GM21360 (cell line): ENCODE measurements around the gene PERM1.

Experiments
- ATAC-seq: cut with Tn5 transposase; IDR thresholded peaks from one replicate; pipeline ENCODE4 v1.9.1; 2021; ENCODE audit warnings: mild to moderate bottlenecking, moderate library complexity; ENCODE audit not compliant: unreplicated experiment

PERM1 gene

DNA sequence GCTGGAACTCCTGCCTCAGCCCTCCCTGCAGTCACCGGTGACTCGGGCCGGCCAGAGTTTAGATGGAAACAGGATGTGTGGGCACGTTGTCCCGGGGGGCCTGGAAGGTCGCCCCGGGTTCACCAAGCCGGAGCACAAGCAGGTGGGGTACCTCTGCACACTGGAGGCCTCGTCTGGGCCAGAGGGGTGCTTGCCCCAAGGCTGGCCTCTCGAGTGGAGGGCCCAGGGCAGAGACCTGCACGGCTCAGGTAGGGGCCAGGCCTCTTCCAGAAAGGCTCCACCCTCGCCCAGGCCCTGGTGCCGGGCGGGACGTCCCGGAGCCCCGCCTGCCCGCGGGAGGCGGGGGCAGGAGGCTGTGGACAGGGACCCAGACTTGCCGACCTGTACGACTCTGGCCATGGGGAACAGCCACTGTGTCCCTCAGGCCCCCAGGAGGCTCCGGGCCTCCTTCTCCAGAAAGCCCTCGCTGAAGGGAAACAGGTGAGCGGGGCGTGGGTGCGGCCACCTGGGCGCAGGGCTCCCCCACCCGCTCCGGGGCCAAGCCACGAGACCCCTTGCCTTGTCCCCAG lies 15.7 kb downstream of the PERM1 start, which contains the start of gene PLEKHN1:
Gene PLEKHN1, plus strand, starts transcription at position 348 of the 569 bp plus-strand sequence. Its CDS starts 50 bp downstream, at position 398.
- peak; percentile 28 for ATAC-seq

DNA sequence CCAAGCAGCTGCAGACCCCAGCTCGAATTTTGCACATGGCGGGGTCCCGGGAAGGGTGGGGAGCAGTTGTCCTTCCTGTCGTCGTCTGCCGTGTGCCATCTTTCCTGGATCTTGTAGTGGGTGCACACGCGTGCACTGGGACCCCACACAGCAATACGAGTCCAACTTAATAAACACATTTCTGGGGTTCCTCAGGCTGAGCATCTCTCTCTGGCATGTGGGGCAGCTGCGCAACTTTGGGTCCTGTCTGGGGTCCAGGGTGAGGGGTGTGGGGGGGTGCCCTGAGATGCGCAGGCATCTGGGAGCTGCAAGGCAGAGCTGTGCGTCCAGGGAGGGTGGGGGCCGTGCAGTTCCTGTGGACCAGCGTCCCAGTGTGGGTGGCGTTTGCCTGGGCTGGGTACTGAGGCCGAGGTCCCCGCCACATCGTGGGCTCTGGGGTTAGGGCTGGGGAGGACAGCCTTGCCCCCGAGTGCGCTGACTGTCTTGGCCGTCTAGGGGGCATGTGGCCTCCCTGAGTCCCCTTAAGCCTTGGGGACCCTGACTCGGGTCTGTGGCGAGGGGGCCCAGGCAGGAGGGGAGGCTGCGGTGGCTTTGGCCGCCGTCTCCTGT lies 16.3 kb downstream of the PERM1 start:
- ATAC-seq, result no peak

DNA sequence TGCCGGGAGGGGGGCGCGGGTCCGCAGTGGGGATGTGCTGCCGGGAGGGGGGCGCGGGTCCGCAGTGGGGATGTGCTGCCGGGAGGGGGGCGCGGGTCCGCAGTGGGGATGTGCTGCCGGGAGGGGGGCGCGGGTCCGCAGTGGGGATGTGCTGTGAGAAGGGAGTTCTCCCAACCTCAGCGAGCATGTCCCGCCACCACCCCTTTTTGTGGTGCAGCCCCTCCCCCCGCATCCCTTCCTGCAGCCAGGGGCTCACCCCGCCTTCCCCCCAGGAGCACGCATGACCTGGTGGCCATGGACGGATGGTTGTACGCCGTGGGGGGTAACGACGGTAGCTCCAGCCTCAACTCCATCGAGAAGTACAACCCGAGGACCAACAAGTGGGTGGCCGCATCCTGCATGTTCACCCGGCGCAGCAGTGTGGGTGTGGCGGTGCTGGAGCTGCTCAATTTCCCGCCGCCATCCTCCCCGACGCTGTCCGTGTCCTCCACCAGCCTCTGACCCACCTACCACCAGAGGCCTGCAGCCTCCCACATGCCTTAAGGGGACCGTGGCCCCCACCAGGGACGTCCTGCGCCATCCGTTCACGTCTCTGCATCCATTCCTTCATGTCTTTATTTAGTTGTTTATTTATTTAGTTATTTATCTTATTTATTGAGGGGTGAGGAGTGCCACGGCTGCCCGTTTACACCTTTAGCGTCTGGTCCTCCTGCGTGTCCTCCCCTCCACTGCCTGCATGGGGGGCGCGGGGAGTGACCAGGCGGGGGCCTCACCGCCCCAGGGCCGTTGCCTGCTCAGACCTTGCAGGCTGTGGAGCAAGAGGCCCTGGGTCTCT lies 17.0 kb downstream of the PERM1 start:
- ATAC-seq, result no peak

DNA sequence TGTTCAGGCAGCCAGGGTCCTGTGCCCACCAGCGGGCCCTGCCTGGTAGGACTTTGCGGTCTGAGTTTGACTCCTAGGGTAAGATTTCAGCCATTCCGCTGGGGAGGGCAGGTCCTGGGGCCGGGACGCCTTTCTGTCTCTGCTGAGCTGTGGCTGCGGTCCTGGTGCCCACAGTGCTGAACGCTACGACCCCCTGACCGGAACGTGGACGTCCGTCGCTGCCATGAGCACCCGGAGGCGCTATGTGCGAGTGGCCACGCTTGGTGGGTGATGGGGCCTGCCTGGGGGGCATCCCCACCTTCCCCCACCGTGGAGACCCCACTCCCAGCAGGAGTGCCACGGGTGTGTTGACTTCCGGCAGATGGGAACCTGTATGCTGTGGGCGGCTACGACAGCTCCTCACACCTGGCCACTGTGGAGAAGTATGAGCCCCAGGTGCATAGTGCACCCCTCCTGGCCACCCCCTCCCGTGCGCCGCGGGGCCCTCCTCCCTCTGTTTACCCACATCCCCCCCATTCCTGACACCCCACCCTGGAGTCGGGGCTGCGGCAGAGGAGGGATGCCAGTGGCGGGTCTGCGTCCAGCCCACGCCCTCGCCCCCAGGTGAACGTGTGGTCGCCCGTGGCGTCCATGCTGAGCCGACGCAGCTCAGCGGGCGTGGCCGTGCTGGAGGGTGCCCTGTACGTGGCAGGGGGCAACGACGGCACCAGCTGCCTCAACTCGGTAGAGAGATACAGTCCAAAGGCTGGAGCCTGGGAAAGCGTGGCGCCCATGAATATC lies 18.0 kb downstream of the PERM1 start:
- ATAC-seq, result no peak

DNA sequence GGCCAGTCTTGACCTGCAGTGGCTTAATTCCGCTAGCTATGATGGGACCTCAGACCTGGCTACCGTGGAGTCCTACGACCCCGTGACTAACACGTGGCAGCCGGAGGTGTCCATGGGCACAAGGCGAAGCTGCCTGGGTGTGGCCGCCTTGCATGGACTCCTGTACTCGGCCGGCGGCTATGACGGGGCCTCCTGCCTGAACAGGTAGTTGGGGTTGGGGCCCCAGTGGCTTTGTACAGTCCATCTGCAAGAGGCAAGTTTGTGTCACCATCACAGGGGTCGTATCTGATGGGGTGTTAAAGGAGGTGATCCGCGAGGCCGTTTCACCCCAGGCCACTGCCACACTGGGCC lies 18.6 kb downstream of the PERM1 start:
- no peak for ATAC-seq

DNA sequence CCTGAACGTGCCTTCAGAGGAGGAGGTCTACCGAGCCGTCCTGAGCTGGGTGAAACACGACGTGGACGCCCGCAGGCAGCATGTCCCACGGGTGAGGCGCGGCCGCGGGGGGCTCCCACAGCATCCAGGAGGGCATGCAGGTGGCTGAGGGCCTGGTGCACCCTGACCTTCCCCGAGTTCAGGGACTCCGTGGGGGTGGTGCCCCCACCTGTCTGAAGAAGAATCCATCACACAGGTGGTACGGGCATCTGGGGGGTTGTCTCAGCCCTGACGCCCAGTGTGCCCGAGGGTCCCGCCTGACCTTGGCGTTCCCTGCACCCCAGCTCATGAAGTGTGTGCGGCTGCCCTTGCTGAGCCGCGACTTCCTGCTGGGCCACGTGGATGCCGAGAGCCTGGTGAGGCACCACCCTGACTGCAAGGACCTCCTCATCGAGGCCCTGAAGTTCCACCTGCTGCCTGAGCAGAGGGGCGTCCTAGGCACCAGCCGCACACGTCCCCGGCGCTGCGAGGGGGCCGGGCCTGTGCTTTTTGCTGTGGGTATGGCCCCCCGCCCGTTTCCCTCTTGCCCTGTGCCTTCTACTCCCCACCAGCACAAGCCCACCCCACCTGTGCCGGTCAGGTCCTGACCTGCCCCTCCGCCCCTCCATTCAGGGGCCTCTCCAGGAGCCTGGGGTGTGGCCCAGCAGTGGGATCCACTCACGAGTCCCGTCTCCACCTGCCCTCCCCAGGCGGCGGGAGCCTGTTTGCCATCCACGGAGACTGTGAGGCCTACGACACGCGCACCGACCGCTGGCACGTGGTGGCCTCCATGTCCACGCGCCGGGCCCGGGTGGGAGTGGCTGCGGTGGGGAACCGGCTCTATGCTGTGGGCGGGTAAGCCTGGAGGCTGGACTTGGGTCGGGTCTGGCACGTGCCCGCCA lies 19.3 kb downstream of the PERM1 start:
- no peak for ATAC-seq

DNA sequence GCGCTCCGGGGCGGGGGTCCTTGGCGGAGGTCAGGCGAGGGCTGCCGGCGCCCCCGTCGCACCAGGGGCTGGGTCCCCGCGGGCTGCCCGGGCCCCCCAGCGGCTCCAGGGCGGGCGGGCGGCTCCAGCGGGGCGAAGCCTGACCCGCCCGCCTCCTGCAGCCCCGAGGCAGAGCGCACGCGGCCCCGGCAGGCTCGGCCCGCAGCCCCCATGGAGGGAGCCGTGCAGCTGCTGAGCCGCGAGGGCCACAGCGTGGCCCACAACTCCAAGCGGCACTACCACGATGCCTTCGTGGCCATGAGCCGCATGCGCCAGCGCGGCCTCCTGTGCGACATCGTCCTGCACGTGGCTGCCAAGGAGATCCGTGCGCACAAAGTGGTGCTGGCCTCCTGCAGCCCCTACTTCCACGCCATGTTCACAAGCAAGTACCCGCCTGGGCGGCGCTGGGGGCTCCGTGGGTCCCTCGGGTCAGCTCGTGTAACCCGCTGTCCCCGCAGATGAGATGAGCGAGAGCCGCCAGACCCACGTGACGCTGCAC lies 20.7 kb downstream of the PERM1 start:
- ATAC-seq, result no peak

DNA sequence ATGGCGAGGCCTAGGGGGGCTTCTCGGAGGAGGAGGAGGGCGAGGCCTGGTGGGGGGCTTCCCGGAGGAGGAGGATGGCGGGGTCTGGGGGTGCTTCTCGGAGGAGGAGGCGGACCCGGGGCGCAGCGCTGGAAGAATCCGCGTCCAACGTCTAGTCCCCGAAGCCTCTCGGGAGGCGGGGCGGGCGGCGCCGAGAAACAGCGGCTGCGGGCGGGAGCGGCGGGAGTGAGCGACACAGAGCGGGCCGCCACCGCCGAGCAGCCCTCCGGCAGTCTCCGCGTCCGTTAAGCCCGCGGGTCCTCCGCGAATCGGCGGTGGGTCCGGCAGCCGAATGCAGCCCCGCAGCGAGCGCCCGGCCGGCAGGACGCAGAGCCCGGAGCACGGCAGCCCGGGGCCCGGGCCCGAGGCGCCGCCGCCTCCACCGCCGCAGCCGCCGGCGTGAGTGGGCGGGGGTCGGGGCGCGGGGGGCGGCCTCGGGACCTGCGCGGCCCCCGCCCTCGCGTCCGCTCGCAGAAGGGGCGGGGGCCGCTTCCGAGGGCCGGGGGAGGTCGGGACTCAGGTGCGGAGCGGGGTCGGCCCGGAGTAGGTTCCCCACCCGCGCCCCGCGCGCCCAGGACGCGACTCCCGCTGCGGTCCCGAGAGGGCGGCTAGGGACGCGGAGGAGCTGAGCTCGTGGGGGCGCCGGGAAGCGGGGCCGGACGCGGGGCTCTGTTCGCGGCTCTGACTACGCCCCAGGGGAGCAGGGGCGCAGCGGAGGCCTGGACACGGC lies 21.3 kb downstream of the PERM1 start, which contains the start of gene KLHL17:
Gene KLHL17, plus strand, starts transcription at position 222 of the 769 bp plus-strand sequence. Its CDS starts 110 bp downstream, at position 332.
- peak; percentile 46 for ATAC-seq

DNA sequence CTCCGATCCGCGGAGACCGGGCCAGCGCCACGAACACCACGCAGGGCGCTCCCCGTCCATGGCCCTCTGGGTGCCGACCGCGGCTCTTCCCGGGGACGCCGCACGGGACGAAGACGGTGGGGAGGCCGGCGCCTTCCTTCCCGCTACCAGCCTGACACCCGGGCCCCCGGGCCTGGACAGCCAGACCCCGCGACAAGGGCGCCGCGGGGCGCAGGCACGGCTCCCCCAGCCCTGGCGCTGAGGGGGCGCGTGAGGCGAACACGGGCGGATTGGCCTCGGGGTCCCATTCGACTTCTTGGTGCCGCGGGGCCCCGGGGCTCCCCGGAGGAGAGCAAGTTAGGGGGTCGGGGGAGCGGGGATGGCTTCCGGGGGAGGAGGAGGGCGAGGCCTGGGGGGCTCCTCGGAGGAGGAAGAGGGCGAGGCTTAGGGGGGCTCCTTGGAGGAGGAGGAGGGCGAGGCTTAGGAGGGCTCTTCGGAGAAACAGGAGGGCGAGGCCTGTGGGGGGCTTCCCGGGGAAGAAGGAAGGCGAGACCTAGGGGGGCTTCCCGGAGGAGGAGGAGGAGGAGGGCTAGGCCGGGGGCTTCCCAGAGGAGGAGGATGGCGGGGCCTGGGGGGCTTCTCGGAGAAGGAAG lies 22.0 kb downstream of the PERM1 start:
- no peak for ATAC-seq

DNA sequence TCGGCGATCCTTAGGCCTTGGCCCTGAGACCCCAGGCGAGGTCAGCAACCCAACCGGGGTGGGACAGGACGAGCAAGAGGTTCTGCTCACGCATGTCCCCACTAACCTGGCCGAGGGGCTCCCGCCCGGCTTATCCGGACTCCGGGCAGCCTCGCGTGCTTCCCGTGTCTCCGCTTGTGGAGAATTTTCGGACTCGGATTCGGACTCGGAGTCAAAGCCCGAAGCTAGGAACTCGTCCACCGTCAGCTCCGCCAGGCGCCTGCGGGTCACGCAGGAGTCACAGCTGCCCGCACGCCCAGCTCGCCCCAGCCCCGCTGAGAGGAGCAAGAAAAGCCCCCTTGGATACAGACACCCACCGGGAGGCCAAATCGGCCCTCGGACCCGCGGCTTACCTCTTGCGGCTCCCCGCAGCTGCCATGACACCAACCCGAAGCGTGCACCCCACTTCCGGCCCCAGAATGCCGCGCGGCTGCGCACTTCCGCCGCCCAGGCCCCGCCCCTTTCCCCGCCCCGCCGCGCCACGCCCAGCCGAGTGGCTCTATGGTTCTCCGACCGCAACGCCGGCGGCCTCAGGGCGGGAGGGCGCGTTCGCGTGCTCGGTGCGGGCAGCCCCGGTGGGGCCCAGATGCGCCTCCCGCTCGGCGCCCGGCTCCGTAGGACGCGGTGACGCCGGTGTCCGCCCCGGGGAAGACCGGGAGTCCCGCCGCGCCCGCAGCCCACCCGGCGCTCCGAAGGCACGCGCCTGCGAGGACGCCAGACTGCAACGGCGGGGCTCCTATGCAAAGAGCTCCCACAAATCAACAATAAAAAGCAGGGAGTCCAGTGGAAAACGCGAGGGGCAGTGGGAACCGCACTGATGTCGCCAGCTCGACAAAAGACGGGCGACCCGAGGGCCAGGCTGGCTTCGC lies 22.8 kb downstream of the PERM1 start, which contains the start of gene NOC2L:
Gene NOC2L, minus strand, starts transcription at position 434 of the 908 bp plus-strand sequence. Its CDS starts 16 bp downstream, at position 418.
- peak; percentile 65 for ATAC-seq

DNA sequence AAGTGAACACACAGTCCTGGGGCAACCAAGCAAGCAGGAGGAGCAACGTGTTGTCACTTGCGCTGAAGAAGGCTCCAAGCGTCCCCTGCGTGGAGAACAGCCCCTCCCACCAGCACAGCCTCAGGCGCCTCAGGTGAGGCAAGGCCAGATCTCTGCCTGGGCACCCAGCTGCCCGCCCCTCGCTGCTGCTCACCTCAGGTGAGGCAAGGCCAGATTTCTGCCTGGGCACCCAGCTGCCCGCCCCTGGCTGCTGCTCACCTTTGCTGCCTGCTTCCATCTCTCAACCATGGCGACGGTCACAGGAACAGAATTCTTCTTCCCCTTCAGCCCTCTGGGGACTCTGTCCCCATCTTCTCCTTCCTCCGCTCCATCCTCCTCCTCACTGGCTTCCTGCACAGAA lies 25.3 kb downstream of the PERM1 start:
- ATAC-seq, result no peak

DNA sequence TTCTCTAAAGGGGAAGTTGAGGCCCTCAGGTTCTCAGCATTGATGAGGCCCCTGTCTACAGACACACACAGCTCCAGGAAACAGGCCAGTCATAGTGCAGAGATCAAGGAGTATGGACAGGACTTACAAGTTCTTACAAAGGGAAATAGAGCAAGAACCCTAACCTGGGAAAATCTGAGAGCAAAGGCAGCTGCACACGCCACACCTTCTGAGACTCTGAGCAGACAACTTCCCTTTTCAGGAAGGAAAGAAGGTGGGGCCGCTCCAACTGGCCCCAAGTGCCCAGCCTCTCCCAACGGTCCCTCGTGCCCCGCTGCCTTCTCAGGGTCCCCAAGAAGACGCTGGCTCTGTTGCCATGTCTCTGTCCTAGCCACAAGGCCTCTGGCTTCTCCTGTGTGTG lies 26.4 kb downstream of the PERM1 start:
- no peak for ATAC-seq

DNA sequence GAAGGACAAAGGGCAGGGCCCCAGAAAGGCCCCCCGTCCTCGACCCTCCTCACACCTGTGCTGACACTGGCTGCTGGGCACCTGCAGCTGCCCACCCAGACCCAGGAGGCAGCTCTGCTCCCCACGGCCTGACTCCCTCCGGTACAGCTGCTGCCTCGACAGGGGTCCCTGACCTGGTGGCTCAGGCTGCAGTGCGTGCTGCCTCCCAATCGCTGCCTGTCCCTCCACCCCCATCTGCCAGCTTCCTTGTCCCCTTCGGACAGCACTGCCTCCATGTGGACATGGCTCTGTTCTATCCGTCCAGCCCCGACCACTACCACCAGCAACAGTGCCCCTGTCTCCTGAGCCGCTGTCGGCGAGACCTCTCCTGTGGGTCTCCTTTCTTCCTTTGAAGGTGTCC lies 27.0 kb downstream of the PERM1 start:
- no peak for ATAC-seq

DNA sequence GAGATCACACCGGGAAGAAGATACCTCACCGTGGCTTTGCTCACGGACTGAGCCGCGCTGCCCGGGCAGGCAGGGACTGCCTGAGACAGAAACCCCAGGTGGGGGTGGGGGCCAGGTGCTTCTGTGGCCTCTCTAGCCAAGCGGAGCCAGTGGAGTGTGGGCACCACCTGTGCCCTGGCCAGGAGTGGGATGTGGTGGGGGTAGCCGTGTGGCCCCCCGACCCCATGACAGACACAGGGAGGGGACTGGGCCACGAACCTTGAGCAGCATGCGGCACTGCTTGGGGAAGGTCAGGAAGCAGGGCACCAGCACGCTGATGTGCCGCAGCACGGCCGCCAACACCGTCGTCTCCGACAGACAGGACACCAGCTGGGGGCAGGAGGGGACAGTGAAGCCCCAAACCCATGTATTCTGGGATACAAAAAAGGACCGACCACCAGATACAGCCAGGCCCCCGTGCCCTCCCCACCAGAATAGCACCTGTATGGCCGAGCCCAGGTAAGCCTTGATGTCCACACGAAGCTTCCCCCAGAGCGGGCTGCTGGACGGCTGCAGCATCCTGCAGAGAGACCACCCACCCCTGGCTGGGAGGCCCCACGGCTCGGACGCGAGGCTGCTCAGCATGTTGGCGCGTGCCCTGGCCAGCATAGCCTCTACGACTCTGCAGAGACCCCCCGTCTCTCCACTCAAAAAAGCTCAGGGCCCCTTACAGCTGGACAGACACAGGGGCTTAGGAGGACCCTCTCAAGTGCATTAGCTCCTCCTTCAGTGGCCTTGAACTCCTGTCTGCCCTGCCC lies 28.2 kb downstream of the PERM1 start:
- no peak for ATAC-seq

DNA sequence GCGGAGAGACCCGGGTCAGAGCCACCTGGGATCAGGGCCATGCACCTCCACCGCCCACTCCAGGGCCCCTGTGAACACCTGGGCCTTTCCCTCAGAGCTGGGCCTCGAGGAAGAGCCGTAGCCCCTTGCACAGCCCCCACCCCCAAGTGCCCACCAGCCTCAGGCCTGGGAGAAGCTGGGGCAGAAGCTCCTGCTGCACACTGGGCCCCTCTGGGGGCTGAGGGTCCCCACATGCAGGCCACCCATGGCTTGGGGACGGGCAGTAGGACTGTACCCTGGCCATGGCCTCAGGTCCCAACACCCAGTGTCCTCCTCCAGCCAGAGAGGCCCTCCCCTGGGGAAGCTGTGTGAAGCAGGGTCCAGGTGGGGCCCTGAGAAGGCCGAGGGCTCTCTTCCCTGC lies 29.3 kb downstream of the PERM1 start:
- ATAC-seq, result no peak

DNA sequence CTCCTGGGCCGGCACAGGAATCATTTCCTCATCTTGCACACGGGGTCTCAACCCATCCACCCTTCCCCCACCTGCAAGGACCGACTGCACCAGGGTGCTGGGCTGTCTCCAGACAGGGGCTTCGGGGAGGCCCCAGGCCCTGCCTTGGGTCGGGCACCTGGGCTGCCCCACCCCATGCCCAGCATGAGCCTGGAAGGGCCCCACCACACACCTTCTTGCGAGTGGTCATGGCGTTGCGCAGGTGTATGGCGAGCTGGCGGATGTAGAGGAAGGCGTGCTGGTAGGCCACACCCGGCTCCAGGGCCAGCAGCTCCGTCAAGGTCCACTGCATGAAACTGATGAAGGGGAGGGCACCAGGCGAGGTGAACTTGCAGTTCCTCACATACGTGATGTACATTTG lies 29.7 kb downstream of the PERM1 start:
- ATAC-seq, result no peak

DNA sequence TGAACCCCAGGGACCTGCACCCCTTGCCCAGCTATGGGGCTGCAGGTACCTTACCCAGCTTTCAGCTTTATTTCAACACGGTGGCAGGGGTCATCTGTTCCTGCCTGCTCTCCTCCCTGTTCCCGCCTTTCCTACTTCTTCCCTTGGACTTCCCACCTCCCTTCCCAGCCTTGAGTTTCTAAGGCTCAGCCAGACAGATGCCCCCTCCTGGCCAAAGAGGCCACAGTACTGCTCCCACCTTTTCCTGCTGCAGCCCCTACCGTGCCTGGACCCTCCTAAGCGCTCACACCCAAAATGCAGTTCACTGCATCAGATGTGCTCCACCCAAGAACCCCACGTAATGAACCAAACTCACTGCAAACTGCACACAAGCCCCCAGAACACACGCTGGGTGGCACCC lies 30.5 kb downstream of the PERM1 start:
- no peak for ATAC-seq
